ENCODE results near the gene SRRD. TPM values are rescaled to one million over a fixed set of nuclear protein-coding genes. Genes with fewer than 3 reads are reported as not detected.

Gene SRRD
- total and polyA plus RNA-seq, 2 of the 8 experiments (the other 6 are each of a cell fraction or from before 2014, with no cell fraction given), result 17.1 to 25.3 TPM

DNA sequence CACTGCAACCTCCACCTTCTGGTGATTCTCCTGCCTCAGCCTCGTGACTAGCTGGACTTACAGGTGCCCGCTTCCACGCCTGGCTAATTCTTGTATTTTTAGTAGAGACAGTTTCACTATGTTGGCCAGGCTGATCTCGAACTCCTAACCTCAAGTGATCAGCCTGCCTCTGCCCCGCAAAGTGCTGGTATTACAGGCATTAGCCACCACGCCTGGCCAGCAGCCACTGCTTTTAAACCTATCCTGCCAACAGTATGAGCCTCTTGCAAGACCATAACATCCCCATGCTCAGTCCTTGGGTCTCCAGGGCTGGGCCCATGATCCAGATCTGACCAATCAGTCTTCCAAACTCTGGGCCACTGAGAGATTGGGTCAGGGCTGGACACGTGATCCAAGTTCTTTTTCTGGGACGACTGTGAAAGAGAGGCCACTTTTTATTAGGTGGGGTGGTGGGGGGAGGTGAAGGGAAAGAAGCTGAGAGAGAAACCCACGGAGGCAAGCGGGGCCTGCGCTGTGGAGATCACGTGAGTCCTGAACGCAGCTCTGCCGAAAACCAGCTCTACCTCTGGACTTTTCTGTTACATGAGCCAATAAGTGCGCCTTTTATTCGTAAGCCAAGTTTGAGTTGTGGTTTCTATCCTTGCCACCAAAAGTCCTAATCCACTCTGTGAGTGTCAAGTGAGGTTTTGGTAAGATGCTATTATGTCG lies 36.7 kb upstream of the SRRD start:
- Histone ChIP-seq H4K8ac (ENCODE audit: extremely low read depth, insufficient read depth, low read length) (no peak overlapping the region), H2AFZ (ENCODE audit: low read length) (no peak overlapping the region), H3K79me1 (ENCODE audit: low read depth, low read length) (no peaks in the 10 kb centered on the region), H3K79me2 (ENCODE audit: control insufficient read depth in 1 of 2, insufficient read depth in 2 of 2, low read length in 2 of 2) (no peaks in the 10 kb centered on the region), H3K9me3 (ENCODE audit: insufficient read depth in 2 of 2, low read depth in 1 of 2, low read length in 1 of 2) (no peaks in the 10 kb centered on the region), H3K4me2 (ENCODE audit: insufficient read depth in 1 of 2, low read depth in 2 of 2, low read length in 2 of 2) (no peak overlapping the region), H3K27me3 (replicated peaks in 1 of 4; ENCODE audit: control insufficient read depth in 3 of 4, extremely low read depth in 1 of 4, insufficient read depth in 3 of 4, low read length in 3 of 4) (no peaks in the 10 kb centered on the region), H4K20me1 (replicated peaks in 1 of 2; ENCODE audit: control insufficient read depth in 1 of 2, insufficient read depth in 2 of 2, low read length in 2 of 2) (peaks cover 0 to 3% of the 10 kb centered on the region in 2 experiments), H3K36me3 (ENCODE audit: control insufficient read depth in 2 of 4, insufficient read depth in 4 of 4, low read length in 3 of 4) (peaks cover 0 to 11% (median 0%) of the 10 kb centered on the region in 4 experiments; a peak in 2 of 8 replicates), H3K4me1 (replicated peaks in 1 of 4; ENCODE audit: control insufficient read depth in 3 of 4, insufficient read depth in 4 of 4, low read length in 3 of 4) (no peaks in the 10 kb centered on the region), H3K27ac (ENCODE audit: low read depth, low read length) (no peak overlapping the region), H3K4ac (replicated peaks; ENCODE audit: insufficient read length, low read depth, low read length) (no peak overlapping the region), H3K56ac (replicated peaks; ENCODE audit: insufficient read length, low read depth, low read length) (no peak overlapping the region), H3K14ac (ENCODE audit: insufficient read length) (no peak overlapping the region), H4K91ac (replicated peaks; ENCODE audit: insufficient read length, low read length) (no peak overlapping the region), H3K23ac (ENCODE audit: insufficient read length) (no peak overlapping the region), H2BK5ac (ENCODE audit: low read depth, low read length) (no peak overlapping the region; the same call in 1 of the 2 replicates), H2BK12ac (ENCODE audit: low read depth, low read length) (no peak overlapping the region), H2BK120ac (replicated peaks; ENCODE audit: low read depth, low read length) (no peak overlapping the region), H3K4me3 (ENCODE audit: extremely low read depth in 1 of 4, insufficient read depth in 2 of 4, low read depth in 3 of 4, low read length in 4 of 4) (no peak overlapping the region), H3K9ac (replicated peaks in 1 of 4; ENCODE audit: extremely low read depth in 1 of 4, low read depth in 3 of 4, low read length in 3 of 4) (no peak overlapping the region), H2AK5ac (ENCODE audit: low read depth, low read length) (no peak overlapping the region), H4K5ac (ENCODE audit: insufficient read length, low read depth, low read length) (no peak overlapping the region), H2BK20ac (ENCODE audit: low read length) (no peak overlapping the region), H3K18ac (ENCODE audit: extremely low read depth, low read length) (no peak overlapping the region), H2BK15ac (ENCODE audit: low read length) (no peak overlapping the region), H3K23me2 (ENCODE audit: low read depth, low read length) (no peaks in the 10 kb centered on the region)
- DNase-seq (ENCODE audit: low read depth in 1 of 2, low spot score in 2 of 2), result no peak
- TF ChIP-seq POLR2A (IDR thresholded peaks at IDR 0.05; ENCODE audit: control extremely low read depth in 1 of 2, low read depth in 2 of 2, low read length in 2 of 2), result no peak
- no peak for TF ChIP-seq BACH1 (IDR thresholded peaks at IDR 0.05; ENCODE audit: low read length)
- no peak for TF ChIP-seq EGR1 (IDR thresholded peaks at IDR 0.05; ENCODE audit: borderline replicate concordance, low read depth, low read length)
- no peak for TF ChIP-seq BCL11A (IDR thresholded peaks at IDR 0.05; ENCODE audit: low read depth in 2 of 2, low read length in 2 of 2)
- 90% methylated on average over 17 of the region's 17 CpGs; no CpG with 5 or more reads in 1 of the 2 experiments for WGBS, 2 experiments (ENCODE audit: extremely low coverage in 1 of 2, insufficient coverage in 1 of 2, insufficient read length in 1 of 2, insufficient replicate concordance in 2 of 2, low coverage in 1 of 2, low lambda C conversion rate in 2 of 2, missing lambda C conversion rate in 1 of 2)
- ChIA-PET POLR2A (ENCODE audit: partially characterized antibody) (interaction anchor here (1.3 to 2.5 kb wide), 4 partner anchors 10 to 82 kb away, joined by 4 to 7 read pairs (median 4); partner anchors contain the start of genes HPS4 and SRRD), CTCF (ENCODE audit: partially characterized antibody) (interaction anchor here (0.7 to 4.1 kb wide), 11 partner anchors 8 to 69 kb away, joined by 3 to 13 read pairs (median 4); no protein-coding TSS in a partner anchor)
- FAIRE-seq, result no peak
